ENCODE results near the gene TOP3B.

- TF ChIP-seq POLR2AphosphoS5 (IDR thresholded peaks at IDR 0.05; ENCODE audit: low read depth, low read length) (no peak), TAF1 (IDR thresholded peaks at IDR 0.05; ENCODE audit: borderline replicate concordance, insufficient read depth, low read length) (no peak), SIN3A (IDR thresholded peaks at IDR 0.05; ENCODE audit: borderline replicate concordance, insufficient read depth, low read length) (no peak), FOXP2 (optimal IDR thresholded peaks at IDR 0.05; ENCODE audit: borderline replicate concordance, extremely low read depth, extremely low read length, insufficient read depth) (no peak)
- TF ChIP-seq, protein P1, sequence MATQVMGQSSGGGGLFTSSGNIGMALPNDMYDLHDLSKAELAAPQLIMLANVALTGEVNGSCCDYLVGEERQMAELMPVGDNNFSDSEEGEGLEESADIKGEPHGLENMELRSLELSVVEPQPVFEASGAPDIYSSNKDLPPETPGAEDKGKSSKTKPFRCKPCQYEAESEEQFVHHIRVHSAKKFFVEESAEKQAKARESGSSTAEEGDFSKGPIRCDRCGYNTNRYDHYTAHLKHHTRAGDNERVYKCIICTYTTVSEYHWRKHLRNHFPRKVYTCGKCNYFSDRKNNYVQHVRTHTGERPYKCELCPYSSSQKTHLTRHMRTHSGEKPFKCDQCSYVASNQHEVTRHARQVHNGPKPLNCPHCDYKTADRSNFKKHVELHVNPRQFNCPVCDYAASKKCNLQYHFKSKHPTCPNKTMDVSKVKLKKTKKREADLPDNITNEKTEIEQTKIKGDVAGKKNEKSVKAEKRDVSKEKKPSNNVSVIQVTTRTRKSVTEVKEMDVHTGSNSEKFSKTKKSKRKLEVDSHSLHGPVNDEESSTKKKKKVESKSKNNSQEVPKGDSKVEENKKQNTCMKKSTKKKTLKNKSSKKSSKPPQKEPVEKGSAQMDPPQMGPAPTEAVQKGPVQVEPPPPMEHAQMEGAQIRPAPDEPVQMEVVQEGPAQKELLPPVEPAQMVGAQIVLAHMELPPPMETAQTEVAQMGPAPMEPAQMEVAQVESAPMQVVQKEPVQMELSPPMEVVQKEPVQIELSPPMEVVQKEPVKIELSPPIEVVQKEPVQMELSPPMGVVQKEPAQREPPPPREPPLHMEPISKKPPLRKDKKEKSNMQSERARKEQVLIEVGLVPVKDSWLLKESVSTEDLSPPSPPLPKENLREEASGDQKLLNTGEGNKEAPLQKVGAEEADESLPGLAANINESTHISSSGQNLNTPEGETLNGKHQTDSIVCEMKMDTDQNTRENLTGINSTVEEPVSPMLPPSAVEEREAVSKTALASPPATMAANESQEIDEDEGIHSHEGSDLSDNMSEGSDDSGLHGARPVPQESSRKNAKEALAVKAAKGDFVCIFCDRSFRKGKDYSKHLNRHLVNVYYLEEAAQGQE (IDR thresholded peaks at IDR 0.05; ENCODE audit: insufficient read depth in 1 of 2, low read depth in 2 of 2, low read length in 2 of 2) = no peak
Observed at GRCh38 chr22:21933910-21934309, 48.7 kb downstream of the TOP3B start.
